Measurements from ENCODE around the gene NKX6-1.

Gene NKX6-1

GRCh38 chr4:84492737-84493091 is 6.4 kb downstream of the NKX6-1 start:
- in situ Hi-C loops (cut with MboI; ENCODE audit: low pct_unique_long_range_greater_than_20kb, low sequenced_read_pairs, unreplicated experiment) = no loop called here
- no peak for TF ChIP-seq CTCF (IDR thresholded peaks at IDR 0.05; ENCODE audit: extremely low read depth, insufficient read depth, missing control alignments)
- DNase-seq (ENCODE audit: low spot score) = no peak

GRCh38 chr4:84492290-84492689 is 6.8 kb downstream of the NKX6-1 start:
- no peak for TF ChIP-seq CTCF (IDR thresholded peaks at IDR 0.05; ENCODE audit: extremely low read depth, insufficient read depth, missing control alignments)
- DNase-seq (ENCODE audit: low spot score) = no peak
- in situ Hi-C loops (cut with MboI; ENCODE audit: low pct_unique_long_range_greater_than_20kb, low sequenced_read_pairs, unreplicated experiment) = no loop called here

- no peak for TF ChIP-seq CTCF (IDR thresholded peaks at IDR 0.05; ENCODE audit: extremely low read depth, insufficient read depth, missing control alignments)
These were observed 7.6 kb downstream of the NKX6-1 start for GRCh38 chr4:84491481-84491880.

GRCh38 chr4:84490663-84491062 is 8.4 kb downstream of the NKX6-1 start:
- no peak for DNase-seq (ENCODE audit: low spot score)
- no peak for TF ChIP-seq CTCF (IDR thresholded peaks at IDR 0.05; ENCODE audit: extremely low read depth, insufficient read depth, missing control alignments)
- in situ Hi-C loops (cut with MboI; ENCODE audit: low pct_unique_long_range_greater_than_20kb, low sequenced_read_pairs, unreplicated experiment) = no loop called here

More at GRCh38 chr4:84491481-84491880, 7.6 kb downstream of the NKX6-1 start:
- DNase-seq (ENCODE audit: low spot score) = no peak
- in situ Hi-C loops (cut with MboI; ENCODE audit: low pct_unique_long_range_greater_than_20kb, low sequenced_read_pairs, unreplicated experiment) = no loop called here

DNA sequence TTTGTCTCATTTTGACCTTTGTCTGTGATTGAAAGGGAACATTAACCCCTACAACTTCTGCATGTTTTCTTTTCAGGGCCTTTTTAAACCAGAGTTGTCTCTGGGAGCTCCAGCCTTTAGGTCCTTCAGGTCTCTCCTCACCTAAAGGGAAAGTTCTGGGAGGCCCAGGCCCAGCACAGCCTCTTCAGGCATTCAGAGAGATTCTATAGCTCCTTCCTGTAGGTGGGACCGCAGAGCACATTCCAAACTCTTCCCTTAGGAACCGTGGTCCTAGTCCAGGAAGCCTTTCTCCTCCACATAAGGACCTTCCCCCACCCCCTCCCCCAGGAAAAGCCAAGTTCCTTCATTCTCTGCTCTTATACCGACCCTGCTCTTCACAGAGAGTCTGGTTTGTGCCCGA is 14.9 kb downstream of the NKX6-1 start:
- in situ Hi-C loops (cut with MboI; ENCODE audit: low pct_unique_long_range_greater_than_20kb, low sequenced_read_pairs, unreplicated experiment) = no loop called here
- no peak for DNase-seq (ENCODE audit: low spot score)
- TF ChIP-seq CTCF (IDR thresholded peaks at IDR 0.05; ENCODE audit: extremely low read depth, insufficient read depth, missing control alignments) = no peak

GRCh38 chr4:84483688-84484087 is 15.4 kb downstream of the NKX6-1 start:
- no peak for DNase-seq (ENCODE audit: low spot score)
- TF ChIP-seq CTCF (IDR thresholded peaks at IDR 0.05; ENCODE audit: extremely low read depth, insufficient read depth, missing control alignments) = no peak
- in situ Hi-C loops (cut with MboI; ENCODE audit: low pct_unique_long_range_greater_than_20kb, low sequenced_read_pairs, unreplicated experiment) = no loop called here

Measured in GM13977 (cell line).